SIG-M5 (cell line): ENCODE results near the gene MED15.
"Not testable (repeated sequence)": the region's sequence is repeated elsewhere in the genome, so short reads cannot be mapped to it uniquely, and the experiment has no call there.

Source experiments
- DNase-seq: peaks from one replicate; lab custom pipeline; 2025; lab: John Stamatoyannopoulos, UW

Gene MED15

DNA sequence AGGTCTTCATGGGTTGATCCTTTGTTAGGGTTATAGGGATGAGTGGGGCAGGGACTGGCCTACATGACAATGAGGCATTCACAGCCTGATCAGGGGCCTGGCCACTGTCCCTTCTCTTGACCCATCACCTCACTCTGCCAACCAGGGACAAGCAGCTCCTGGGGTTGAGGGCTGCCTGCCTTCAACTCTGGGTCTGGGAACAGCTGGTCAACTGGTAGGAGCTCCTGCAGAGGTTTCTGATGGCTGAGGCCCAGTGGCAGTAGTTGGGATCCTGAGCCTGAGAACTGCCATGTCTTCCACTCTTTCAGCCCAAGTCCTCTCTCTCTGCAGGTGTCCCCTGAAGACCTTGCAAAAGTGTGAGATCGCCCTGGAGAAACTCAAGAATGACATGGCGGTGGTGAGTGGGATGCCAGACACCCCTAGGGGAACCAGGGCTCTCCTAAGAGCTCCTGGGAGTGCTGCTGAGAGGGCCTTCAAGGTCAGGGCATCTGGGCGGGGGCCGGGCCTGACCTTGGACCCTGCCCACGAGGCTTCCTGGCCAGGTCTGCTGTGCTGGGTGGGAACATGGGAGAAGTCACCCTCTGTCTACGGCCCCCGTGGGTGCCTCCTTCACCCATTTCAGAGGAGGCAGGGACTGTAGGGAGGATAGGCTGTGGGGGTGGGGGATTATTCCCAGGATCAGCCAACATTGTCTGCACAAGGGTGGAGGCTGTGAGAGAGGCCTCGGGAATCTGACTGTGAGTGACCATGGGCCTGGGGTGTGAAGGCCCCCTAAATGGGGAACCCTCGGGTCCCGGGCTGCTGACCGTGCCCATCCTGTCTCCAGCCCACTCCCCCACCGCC, 76.8 kb downstream of the MED15 start:
- no peak for DNase-seq

DNA sequence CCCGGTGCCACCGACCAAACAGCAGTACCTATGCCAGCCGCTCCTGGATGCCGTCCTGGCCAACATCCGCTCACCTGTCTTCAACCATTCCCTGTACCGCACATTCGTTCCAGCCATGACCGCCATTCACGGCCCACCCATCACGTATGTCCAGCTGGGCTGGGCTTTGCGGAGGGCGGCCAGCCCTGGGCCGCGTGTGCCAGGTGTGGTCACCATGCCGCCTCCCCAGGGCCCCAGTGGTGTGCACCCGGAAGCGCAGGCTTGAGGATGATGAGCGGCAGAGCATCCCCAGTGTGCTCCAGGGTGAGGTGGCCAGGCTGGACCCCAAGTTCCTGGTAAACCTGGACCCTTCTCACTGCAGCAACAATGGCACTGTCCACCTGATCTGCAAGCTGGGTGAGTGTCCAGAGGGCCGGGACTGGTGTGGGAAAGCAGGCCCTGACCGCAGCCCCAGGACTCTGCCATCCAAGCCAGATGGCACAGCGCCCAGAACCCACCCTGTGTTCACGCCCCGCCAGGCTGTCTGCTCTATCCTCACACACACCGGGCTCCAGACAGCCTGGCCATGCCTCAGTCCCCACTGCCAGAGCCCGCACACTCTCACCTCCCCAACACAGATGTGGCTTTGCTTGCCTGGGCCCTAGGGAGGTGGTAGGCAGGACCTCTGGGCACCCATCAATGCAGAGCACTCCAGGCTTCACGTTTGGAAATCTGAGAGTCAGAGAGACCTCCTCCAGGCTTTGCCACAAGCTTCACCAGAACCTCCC, 77.6 kb downstream of the MED15 start:
- no peak for DNase-seq

DNA sequence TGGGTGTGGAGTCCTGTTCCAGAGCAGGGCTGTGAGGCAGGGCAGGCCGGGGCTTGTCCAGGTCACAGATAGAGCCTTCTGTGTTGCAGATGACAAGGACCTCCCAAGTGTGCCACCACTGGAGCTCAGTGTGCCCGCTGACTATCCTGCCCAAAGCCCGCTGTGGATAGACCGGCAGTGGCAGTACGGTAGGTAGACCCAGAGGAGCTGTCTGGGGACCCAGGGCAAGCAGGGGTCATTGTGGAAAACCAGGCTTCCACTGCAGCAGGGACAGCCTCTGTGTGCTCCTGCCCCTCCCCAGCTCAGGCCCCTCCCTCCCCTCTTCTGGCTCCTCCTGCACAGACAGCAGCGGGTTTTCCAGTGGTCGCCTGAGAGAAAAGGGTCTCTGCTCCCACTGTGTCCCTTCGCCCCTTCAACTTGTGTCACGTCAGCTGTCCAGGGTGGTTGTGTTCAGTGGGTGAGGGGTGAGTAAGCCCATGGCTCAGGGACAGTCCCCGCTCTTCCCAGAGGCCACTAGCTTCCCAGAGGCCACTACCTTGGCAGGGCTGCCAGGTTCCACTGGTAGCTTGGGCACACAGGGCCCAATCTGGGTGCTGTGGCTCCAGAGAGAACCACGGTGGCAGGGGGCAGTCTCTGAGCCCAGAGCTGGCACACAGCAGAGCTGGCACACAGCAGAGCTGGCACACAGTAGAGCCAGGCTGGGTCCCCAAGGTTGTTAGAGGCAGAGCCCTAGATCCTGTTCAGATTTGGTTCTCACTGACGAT, 78.4 kb downstream of the MED15 start:
- DNase-seq, result no peak

DNA sequence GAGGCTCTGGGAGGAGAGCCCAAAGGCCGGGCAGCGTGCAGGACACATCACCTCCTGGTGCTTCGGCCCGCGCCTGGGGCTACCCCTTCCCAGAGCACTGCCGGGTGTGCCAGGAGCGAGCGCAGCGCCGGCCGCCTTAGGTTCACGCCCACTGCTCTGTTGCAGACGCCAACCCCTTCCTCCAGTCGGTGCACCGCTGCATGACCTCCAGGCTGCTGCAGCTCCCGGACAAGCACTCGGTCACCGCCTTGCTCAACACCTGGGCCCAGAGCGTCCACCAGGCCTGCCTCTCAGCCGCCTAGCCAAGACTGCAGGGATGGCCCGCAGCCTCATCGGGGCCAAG, 79.0 kb downstream of the MED15 start:
- no peak for DNase-seq

DNA sequence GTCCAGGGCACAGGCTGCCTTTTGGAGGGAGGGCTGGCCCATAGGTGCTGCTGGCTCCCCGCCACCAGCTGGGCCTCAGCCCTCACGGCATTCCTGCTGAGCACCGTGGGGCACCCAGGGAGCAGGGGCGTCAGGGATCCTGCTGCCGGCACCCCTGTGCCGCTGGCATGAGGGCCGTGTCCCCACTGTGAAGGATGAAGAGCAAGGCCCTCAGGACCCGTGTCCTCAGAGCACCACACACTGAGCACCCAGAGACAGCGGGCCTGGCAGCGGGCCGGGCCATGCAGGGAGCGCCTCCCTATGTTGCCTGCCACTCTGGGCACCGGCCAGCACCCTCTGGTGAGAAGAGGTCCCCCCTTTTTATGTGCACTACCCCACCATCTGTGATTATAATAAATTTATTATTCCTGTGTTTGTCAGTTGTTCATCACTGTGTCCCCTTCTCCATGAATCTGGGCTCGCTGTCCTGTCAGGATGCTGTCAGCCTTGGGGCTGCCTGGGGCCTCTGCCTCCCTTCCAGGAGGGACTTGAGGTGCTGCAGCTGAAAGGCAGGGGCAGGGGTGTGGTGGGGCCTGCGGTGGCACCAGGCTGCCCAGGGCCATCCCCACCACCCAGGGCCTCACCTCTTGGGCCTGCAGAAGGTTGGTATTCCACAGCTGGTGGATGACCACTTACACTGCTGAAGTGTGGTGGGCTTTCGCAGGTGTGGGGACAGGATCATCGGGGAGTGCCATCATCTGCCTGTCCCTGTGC, 80.0 kb downstream of the MED15 start:
- DNase-seq, result no peak

DNA sequence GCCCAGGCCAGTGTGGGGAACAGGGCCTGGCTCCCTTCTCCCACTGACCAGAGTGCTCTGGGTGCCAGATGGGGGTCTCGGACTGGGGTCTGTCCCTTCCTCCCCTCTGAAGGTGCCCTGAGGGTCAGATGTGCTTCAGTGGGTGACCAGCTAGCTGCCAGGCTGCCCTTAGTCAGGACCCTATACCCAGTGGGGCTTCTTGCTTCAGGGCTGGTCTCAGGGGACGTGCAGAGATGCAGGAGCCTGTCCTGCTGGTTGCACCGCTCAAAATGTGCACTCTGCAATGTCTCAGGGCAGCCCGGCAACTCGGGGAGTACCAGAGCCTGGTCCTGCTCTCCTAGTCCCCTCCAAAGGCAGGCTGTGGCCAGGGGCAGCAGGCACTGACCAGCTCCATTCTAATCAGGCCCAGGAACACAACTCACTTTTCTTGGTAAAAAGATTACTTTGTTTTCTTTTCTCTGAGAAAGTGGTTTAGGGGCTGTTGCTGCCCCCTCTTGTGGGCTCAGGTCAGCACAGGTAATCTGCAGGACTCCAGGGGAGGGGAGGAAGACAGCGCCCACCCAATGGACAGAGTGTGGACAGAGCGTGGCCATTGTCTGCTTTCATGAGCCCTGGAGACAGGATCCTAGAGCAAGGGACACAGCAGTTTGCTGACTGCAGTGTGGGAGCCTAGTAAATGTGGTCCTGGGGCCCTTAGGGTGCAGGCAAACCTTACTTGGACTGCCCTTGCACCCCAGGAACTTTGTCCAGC, 80.9 kb downstream of the MED15 start:
- DNase-seq, result no peak

DNA sequence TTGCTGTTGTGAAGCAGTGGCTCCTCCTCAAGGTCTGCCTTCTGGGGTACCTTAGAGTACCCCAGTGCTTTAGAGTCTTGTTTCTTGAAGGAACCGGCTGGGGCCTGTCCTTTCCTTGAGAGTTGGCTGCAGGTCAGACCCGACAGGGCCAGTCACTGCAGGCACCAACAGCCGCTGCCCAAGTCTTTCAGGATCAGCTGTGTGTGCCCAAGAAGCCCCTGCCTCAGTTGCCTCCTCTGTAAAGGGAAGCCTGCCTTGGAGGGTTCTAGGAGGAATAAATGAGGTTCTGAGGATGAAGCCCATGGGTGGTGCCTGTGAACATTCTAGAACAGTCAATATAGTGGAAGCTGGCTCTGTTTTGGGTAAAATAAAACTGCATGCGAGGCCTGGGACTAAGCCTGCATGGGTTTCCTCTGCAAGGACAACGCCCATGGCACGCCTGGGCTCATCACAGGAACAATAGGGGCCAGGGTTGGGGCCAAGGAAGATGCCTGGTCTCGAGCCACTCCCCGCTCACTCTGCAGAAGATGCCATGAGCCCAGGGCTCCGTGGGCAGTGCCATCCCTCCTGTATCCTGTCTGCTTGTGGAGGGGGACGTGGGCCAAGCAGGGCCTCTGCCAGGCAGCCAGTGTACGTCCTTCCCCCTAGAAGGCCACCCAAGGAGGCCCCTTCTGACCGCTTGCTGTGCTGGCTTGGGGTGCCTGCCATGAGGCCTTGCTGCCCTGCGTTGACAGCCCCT, 81.6 kb downstream of the MED15 start:
- DNase-seq, result no peak

DNA sequence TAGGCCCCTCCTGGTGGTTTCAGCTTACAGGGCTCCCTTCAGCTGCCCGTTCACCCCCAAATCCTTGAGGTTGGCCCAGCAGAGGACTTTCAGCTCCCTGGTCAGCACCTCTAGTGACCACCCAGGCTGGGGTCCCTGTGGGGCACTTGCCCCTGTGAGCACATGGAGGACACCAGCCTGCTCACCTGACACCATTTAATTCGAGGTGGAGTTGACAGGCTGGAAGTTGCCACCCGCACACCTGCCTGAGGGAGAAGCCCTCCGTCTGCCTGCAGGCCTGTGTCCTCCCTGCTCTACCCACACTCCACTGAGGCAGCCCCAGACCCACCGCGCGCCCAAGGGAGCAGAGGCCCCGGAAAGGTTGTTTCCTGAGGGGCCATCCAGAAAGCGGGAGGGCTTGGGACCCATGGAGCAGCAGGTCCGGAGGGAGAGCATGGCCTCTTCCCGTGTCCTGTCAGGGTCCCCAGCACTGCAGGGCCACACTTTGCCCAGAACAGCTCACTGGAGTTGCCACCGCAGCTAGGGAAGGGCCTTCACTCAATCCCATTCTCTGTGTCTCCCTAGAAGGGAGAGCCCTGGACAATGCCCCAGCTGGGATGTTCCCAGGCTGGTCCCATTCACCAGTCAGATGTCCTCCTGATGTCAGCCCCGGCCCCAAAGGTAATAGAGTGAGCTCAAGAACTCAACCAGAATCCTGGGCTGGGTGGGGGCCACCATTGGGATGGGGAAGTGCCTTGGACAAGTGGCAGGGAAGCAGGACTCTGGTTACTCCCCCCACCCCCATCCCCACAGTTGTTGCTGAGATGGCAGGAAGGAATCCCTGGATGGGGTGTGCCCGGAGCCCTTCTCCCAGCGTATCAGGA, 82.4 kb downstream of the MED15 start:
- DNase-seq, result no peak

DNA sequence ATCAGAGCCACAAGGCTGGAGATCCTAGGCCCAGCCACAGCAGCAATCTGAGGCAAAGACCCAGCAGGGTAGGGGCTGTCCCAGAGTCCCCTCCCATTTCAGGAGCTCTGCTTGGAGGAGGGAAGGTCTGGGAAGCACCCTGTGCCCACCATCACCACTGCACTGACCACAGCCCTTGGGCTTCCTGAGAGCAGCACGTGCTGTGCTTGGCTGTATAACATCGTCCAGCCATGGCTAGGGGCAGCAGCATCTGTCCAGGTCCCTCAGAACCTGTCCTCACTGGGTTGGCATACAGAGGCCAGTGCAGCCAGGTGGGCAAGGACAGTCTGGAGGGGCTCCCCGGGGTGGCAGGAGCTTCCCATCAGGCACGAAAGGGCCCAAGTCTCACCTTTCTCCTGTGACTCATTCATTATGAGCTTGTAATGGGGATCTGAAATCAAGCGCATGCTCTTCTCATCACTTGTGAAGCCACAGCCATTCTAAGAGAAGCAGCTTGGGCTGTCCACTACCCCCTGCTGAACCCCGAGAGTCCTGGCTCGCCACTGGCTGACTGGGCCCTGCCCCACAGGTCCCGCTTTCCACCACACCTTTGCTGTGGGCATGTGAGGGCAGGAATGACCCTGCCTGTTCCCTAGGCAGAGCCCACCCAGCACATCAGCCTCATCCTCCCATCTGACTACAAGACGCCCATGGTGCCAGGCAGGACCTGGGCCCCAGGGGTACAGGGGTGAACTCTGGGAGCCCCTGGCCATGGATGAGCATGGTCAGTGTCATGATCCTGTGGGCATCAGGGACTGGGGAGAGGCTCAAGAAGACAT, 83.3 kb downstream of the MED15 start:
- no peak for DNase-seq

DNA sequence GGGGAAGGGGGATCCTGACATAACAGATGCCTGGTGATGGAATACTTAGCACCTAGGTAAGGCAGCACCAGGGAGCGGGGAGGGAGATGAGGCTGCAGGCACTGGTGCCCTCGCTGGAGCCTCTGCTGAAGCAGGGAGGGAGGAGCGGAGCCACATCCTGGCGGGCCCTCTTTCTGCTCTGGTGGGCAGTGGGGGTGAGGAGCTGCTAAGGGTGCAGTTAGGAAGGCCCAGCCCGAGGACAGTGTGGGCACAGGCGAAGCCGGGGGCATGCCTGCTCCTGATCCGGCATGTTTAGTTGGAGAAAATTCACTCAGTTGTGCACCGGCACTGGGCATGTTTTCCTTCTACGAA, 83.9 kb downstream of the MED15 start:
- DNase-seq, result no peak

DNA sequence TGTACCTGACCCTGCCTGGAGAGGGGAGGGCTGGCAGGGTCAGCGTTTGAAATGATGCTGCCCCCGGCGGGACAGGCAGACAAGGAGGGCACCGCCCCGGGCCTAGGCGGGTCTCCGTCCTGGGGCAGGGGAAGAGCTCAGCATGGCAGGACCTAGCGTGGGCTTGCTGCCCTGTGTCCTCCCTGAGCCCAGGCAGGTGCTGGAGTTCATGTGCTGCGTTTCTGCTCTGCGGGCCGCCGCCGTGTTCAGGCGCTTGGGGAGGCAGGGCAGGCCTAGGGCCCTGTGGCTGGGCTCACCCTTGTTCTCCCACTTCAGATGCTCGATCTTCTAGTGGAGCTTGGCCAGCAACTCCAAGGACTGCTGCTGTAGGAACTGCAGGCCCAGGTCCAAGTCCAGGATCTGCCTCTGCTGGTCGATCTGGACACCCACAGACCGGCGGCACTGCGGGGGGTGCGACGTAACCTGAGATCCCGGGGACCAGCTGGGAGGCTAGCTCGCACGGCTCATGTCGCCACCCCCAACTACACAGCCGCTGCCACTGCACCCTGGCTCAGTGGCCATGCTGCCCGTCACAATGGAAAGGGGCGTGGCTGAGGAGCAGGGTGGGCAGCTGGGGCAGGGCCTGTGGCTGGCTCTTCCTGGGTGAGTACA, 84.4 kb downstream of the MED15 start:
- no peak for DNase-seq

DNA sequence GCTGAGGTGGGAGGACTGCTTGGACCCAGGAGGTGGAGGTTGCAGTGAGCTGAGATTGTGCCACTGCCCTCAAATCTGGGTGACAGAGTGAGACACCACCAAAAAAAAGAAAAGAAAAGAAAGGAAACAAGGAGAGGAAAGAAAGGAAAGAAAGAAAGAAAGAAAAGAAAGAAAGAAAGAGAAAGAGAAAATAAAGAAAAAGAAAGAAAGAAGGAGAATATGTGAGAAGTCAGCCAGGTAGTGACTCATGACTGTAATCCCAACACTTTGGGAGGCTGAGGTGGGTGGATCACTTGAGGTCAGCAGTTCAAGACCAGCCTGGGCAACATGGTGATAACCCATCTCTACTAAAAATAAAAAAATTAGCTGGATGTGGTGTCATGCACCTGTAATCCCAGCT, 86.6 kb downstream of the MED15 start:
- DNase-seq, result not testable (repeated sequence)

DNA sequence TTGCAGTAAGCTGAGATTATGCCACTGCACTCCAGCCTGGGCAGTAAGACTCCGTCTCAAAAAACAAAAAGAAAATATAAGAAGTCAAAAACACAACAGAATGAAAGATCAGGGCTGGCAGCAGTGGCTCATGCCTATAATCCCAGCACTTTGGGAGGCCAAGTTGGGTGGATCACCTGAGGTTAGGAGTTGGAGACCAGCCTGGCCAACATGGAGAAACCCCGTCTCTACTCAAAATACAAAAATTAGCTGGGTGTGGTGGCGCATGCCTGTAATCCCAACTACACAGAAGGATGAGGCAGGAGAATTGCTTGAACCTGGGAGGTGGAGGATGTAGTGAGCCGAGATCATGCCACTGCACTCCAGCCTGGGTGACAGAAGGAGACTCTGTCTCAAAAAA, 87.1 kb downstream of the MED15 start:
- DNase-seq, result not testable (repeated sequence)

DNA sequence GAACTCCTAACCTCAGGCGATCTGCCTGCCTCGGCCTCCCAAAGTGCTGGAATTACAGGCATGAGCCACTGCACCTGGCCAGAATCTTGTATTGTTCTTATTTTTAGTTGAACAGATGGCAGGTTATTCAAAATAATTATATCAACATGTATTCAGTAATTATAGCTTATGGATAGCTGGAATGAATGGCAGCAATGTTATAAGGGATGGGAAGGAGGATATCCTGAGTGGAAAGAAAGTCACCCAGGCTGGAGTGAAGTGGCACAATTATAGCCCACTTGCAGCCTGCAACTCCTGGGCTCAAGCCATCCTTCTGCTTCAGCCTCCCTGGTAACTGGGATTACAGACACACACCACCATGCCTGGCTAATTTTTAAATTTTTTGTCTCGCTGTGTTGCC, 88.1 kb downstream of the MED15 start:
- DNase-seq, result no peak

DNA sequence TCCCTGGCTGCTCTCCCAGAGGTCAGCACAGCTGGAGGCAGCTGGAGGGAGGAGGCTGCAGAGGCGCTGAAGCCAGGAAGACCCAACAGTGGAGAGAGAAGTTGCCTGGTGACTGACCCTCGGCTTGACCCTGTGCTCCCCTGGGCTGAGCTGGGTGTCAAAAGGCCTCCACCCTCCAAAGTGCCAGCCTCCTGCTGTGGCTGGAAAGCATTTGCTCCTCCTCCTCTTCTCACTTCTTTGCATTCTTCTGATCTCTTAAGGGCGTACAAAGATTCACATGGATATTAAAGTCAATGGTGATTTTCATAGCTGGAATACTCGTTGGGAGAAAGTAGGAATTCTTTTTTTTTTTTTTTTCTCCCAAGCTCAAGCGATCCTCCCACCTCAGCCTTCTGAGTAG, 91.7 kb downstream of the MED15 start:
- no peak for DNase-seq

DNA sequence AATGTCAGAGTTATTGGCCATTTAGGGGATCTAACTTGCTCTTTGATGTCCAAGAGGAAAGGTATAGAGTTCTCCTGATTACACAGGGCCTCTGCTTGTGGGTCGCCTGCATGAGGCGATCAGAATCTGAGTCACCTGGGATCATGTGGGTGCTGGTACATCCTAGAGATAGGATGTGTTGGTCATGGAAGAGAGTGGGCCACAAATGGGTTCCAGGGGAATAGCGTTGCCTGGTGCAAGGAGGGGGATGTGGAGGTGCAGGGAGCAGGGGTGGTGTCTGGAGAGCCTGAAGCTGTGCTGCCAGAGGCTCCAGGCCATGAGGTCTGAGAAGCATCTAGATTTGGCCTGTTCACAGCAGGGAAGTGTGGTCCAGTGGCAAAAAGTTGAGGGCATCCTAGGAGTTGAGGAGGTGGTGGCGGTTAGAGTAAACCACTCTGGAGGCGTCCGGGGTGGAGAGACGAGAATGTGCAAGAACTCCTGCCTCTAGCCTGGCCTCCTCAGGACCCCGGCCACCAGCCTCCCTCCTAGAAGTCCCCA, 92.8 kb downstream of the MED15 start:
- no peak for DNase-seq

DNA sequence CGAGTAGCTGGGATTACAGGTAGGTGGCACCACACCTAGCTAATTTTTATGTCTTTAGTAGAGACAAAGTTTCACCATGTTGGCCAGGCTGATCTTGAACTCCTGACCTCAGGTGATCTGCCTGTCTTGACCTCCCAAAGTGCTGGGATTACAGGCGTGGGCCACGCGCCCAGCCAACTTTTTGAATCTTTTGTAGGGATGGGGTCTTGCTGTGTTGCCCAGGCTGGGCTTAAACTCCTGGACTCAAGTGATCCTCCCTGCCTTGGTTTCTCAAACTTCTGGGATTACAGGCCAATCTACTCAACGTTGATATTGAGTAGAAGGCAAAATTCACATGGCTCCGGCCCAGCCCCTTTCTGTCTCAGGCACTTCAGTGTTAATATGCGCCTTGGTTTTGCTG, 93.9 kb downstream of the MED15 start:
- DNase-seq, result no peak

DNA sequence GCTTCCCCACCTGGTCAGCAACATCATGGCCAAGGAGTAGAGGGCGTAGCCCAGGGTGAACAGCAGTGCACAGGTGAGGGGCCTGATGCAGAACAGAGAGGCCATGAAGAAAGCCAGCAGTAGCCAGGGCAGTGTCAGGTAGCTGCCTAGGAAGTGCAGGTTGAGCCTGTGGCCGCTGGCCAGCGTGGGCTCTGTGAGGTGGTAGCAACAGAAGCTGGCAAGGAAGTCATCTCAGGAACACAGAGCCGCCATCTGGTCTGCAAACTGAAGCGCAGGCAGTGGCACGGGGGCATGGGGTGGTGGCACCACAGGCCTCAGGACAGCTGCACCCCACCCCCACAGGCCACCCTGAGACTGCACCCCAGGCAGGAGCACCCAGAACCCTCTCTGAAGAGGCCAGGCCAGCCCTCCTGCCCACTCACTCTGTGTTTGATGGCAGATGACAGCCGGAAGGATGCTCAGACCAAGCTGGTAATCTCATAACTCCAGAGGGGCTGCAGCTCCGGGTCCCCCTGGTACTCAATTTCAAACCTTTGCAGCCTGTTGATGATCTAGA, 95.3 kb downstream of the MED15 start:
- no peak for DNase-seq
